A549 treated with AZD9567 at 1 μM for 4 hours (cell line): ENCODE measurements around the gene RELL1. TPM values are rescaled to one million over a fixed set of nuclear protein-coding genes. Genes with fewer than 3 reads are reported as not detected.

ENCODE experiments used
- total RNA-seq: library from RNA; stranded (reverse); fragments of 200-300 nt; extraction: Qiagen RNA extraction; gene quantifications from 5 replicates; pipeline ENCODE4 v1.2.3, GENCODE V29; 2022; ENCODE audit not compliant: insufficient read depth

RELL1 gene, protein sequence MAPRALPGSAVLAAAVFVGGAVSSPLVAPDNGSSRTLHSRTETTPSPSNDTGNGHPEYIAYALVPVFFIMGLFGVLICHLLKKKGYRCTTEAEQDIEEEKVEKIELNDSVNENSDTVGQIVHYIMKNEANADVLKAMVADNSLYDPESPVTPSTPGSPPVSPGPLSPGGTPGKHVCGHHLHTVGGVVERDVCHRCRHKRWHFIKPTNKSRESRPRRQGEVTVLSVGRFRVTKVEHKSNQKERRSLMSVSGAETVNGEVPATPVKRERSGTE
- 5.1 to 7.3 TPM (median 6.1 TPM) in 5 replicates for total RNA-seq

DNA sequence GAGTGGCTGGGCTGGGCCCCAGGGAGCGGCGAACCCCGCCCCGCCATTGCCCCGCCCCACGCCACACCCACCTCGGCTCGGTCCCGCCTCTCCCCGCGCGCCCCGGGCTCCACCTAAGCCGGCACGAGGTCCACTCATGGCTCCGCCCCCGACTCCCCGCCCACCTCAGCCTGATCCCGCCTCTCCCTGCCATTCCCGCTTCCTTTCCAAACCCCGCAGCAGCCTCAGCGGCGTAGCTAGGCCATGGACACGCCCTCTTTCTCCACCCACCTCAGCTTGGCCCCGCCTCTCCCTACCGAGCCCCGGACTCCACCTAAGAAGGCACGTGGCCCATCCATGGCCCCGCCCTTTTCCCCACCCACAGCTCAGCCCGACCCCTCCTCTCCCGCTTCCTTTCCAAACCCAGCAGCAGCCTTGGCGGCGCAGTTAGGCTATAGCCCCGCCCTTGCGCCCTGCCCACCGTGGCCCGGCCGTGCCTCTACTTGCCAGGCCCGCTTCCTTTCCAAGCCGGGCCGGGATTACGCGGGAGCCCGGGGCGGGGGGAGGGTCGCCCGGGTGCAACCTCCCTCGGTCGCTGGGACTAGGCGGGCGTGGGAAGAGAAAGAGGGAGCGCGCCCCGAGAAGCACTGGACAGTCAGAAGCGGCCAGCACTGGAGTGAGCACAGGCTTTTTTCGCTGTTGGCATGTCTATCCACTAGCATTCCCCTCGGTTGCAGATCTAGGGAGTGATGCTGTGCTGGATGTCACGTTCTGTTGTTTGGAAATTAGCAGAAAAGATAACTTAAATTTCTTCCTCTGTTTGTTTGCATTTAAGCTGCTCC lies at the start of gene RELL1:
Gene RELL1, minus strand, starts transcription at position 4 of the 821 bp plus-strand sequence. CDS start 89 bp downstream, outside the sequence.

Other genes starting within 250 kb of the RELL1 start
- gene PGM2, start 140.3 kb upstream of the RELL1 start, total RNA-seq = 14.6 to 20.6 TPM (median 14.8 TPM) in 5 replicates
- 21.1 to 25.0 TPM (median 23.0 TPM) in 5 replicates for gene TBC1D1, start 204.7 kb upstream of the RELL1 start, total RNA-seq